K562 (cell line): ENCODE data around the gene SHISA6. TPM values are rescaled to one million over a fixed set of nuclear protein-coding genes. Genes with fewer than 3 reads are reported as not detected.

Source experiments
- ATAC-seq: fragments of 200-7000 bp; cut with Tn5 transposase; 3 replicates; pipeline ENCODE4 v1.9.1; 2020; ENCODE audit warnings: moderate library complexity
- BruUV-seq: library from RNA; stranded (reverse); fragments of 400-500 nt; replicated peaks from 2 replicates; lab custom pipeline; 2021; lab: Mats Ljungman, UMichigan
- CTCF ChIA-PET: fragments of 300-600 bp; formaldehyde crosslinking; extraction: SDS; loops from one replicate; lab custom pipeline; 2021; ENCODE audit warnings: low intra/inter-chr PET ratio; lab: Yijun Ruan, JAX
- POLR2A ChIA-PET: fragments of 300-600, 350-650 bp; sonication (Branson Sonifier 250); formaldehyde crosslinking; extraction: SDS; loops from one replicate; lab custom pipeline; 2021; ENCODE audit warnings: antibody characterized with exemption, inconsistent platforms; lab: Yijun Ruan, JAX
- DNase-seq, 4 experiments: peaks; one replicate each; pipeline versions ENCODE4 v3.0.0 to v3.0.0-alpha.2; 2011 to 2018; ENCODE audit warnings: low spot score in 3 of 4, mixed read lengths in 3 of 4; ENCODE audit errors: extremely low read depth in 1 of 4
- FAIRE-seq: peaks from 2 replicates; lab custom pipeline; 2011; peaks lifted over from hg19 to GRCh38; lab: Jason Lieb, UNC
- H2AFZ ChIP-seq: 2 replicates; pipeline ENCODE4 v1.6.0; 2011; ENCODE audit warnings: low read depth, low read length, control low read depth, inconsistent platforms
- H3K27ac ChIP-seq: fragments of 200-600 bp; 3 replicates; pipeline ENCODE4 v1.8.0; 2011; ENCODE audit warnings: low read depth, mild to moderate bottlenecking, control low read depth, inconsistent platforms, low read length, moderate library complexity, mixed read lengths; ENCODE audit errors: extremely low read depth
- H3K27me3 ChIP-seq, 2 experiments: fragments of 300-600 bp in 1 of 2; 2 replicates in 1 of 2; 3 replicates in 1 of 2; pipeline versions ENCODE4 v1.6.0 to v1.8.0; 2011; ENCODE audit warnings: inconsistent platforms in 2 of 2, low read length in 2 of 2, mild to moderate bottlenecking in 1 of 2, mixed read lengths in 1 of 2, moderate library complexity in 1 of 2; ENCODE audit not compliant: control insufficient read depth in 2 of 2, insufficient read depth in 2 of 2
- H3K36me3 ChIP-seq: fragments of 300-600 bp; 3 replicates; pipeline ENCODE4 v1.8.0; 2011; ENCODE audit warnings: mild to moderate bottlenecking, low read length, inconsistent platforms; ENCODE audit not compliant: control insufficient read depth, insufficient read depth
- H3K4me1 ChIP-seq, 2 experiments: fragments of 200-600 bp in 1 of 2; replicated peaks in 1 of 2; 2 replicates in 1 of 2; 3 replicates in 1 of 2; pipeline versions ENCODE4 v1.5.1 to v1.8.0; 2011; ENCODE audit warnings: inconsistent platforms in 2 of 2, low read length in 2 of 2, mild to moderate bottlenecking in 1 of 2, mixed read lengths in 1 of 2, moderate library complexity in 1 of 2; ENCODE audit not compliant: control insufficient read depth in 2 of 2, insufficient read depth in 2 of 2
- H3K4me2 ChIP-seq: 2 replicates; pipeline ENCODE4 v1.6.1; 2011; ENCODE audit warnings: low read length, control low read depth, inconsistent platforms, mixed read lengths; ENCODE audit not compliant: insufficient read depth
- H3K4me3 ChIP-seq: fragments of 200-600 bp; sonication (generic), shearing (Covaris generic); 2 replicates; pipeline ENCODE4 v1.5.1; 2016; ENCODE audit warnings: control low read depth, inconsistent platforms
- H3K79me2 ChIP-seq: fragments of 200-600 bp; 3 replicates; pipeline ENCODE4 v1.8.0; 2011; ENCODE audit warnings: low read length, inconsistent platforms; ENCODE audit not compliant: control insufficient read depth, insufficient read depth
- H3K9ac ChIP-seq, 2 experiments: 2 replicates each; pipeline versions ENCODE4 v1.6.0 to v1.6.1; 2011; ENCODE audit warnings: low read depth in 2 of 2, low read length in 2 of 2, control low read depth in 1 of 2, inconsistent platforms in 1 of 2, mild to moderate bottlenecking in 1 of 2, mixed read lengths in 1 of 2; ENCODE audit not compliant: insufficient read depth in 1 of 2
- H3K9me1 ChIP-seq: one replicate; pipeline ENCODE4 v1.6.0; 2011; ENCODE audit warnings: inconsistent platforms, mild to moderate bottlenecking, low read length, moderate library complexity; ENCODE audit not compliant: control insufficient read depth, insufficient read depth
- H3K9me3 ChIP-seq: replicated peaks from 2 replicates; pipeline ENCODE4 v1.5.1; 2011; ENCODE audit warnings: low read depth, low read length, inconsistent platforms; ENCODE audit not compliant: control insufficient read depth, insufficient read depth
- H4K20me1 ChIP-seq: replicated peaks from 2 replicates; pipeline ENCODE4 v1.6.1; 2011; ENCODE audit warnings: low read length, inconsistent platforms, mixed read lengths; ENCODE audit not compliant: control insufficient read depth, insufficient read depth
- ATF1 ChIP-seq, 2 experiments: fragments of 450-650 bp in 1 of 2; IDR thresholded peaks; 2 replicates each; pipeline ENCODE4 v1.6.1; 2016; ENCODE audit warnings: missing compliant biosample characterization in 1 of 2, missing genetic modification characterization in 1 of 2
- KDM4B ChIP-seq, 2 experiments: fragments of 450-650 bp in 1 of 2; sonication (generic) in 1 of 2; IDR thresholded peaks; 2 replicates each; pipeline ENCODE4 v1.6.1; 2016 to 2017; ENCODE audit warnings: borderline replicate concordance in 2 of 2, antibody characterized with exemption in 1 of 2, low read depth in 1 of 2, mild to moderate bottlenecking in 1 of 2
- MCM7 ChIP-seq, 2 experiments: fragments of 450-650 bp; IDR thresholded peaks; 2 replicates each; pipeline ENCODE4 v1.6.1; 2016 to 2018
- POU5F1 ChIP-seq: fragments of 150-350 bp; IDR thresholded peaks from 2 replicates; pipeline ENCODE4 v1.6.1; 2014; ENCODE audit warnings: borderline replicate concordance, low read length, low read depth, mild to moderate bottlenecking; ENCODE audit not compliant: partially characterized antibody
- ZC3H11A ChIP-seq: IDR thresholded peaks from 2 replicates; pipeline ENCODE4 v1.6.1; 2012; ENCODE audit warnings: low read depth, low read length, improper control_type of control experiment
- ZNF707 ChIP-seq: fragments of 250-450 bp; sonication (Bioruptor Pico); conservative IDR thresholded peaks from 2 replicates; pipeline ENCODE4 v1.8.0; 2022; ENCODE audit warnings: inconsistent platforms, mild to moderate bottlenecking, moderate library complexity
- WGBS: fragments of 100-300 bp; shearing (Covaris generic); methylation state at CpG from one replicate; pipeline ENCODE4 v1.1.6; 2016; ENCODE audit warnings: low coverage, mixed read lengths; ENCODE audit not compliant: insufficient coverage; ENCODE audit errors: missing lambda C conversion rate; 5-methylcytosine and 5-hydroxymethylcytosine counted together
- in situ Hi-C: fragments of 300-500 bp; cut with MboI; formaldehyde crosslinking; loops from 4 replicates; pipeline ENCODE4 v1.15.0; 2018; ENCODE audit warnings: inconsistent platforms, mixed read lengths
- intact Hi-C: fragments of 100-400 bp; cut with micrococcal nuclease; formaldehyde crosslinking; loops from 2 replicates; pipeline ENCODE4 v1.14.2; 2022
- polyA plus RNA-seq, 8 experiments: library from polyadenylated mRNA; depleted of rRNA in 4 of 8; stranded (reverse) in 5 of 8; unstranded in 3 of 8; fragments of >200 nt; fragmentation: Nextera tagmentation in 2 of 8; fragmentation: Illumina TruSeq in 1 of 8; extraction: Ambion mirVana in 2 of 8; extraction: Trizol in 1 of 8; gene quantifications; 2 replicates each; pipeline versions ENCODE4 v1.2.1 to v1.2.3, GENCODE V29; 2011 to 2014; ENCODE audit warnings: inconsistent platforms in 1 of 8, missing spikeins in 1 of 8
- total RNA-seq, 7 experiments: library from RNA; depleted of rRNA in 6 of 7; stranded (reverse); fragments of >200 nt in 6 of 7; fragmentation: Illumina TruSeq in 2 of 7; extraction: Trizol in 2 of 7; gene quantifications; 2 replicates each; pipeline versions ENCODE4 v1.2.1 to v1.2.3, GENCODE V29; 2011 to 2021; ENCODE audit warnings: low replicate concordance in 1 of 7

SHISA6 gene
- total and polyA plus RNA-seq, 9 of the 15 experiments (the other 6 are each of a cell fraction or from before 2014, with no cell fraction given): not detected

DNA sequence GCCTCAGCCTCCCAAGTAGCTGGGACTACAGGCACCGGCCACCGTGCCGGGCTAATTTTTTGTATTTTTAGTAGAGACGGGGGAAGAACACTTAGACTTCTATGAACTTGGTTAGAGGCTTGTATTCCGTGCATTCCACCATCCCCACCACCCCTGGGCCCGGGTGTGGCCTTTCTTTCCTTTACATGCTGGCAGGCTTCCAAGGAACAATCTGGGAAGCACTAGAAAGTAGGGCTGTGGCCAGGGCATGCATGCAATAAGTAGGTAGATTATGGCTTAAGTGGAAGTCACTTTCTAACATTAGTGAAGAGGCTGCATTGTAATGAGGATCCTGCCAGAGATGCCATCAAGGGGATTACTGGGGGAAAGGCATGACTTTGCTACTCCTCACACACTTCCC lies 171.6 kb downstream of the SHISA6 start (continued):
- TF ChIP-seq ATF1 (CRISPR knock-in tag; IDR thresholded peaks at IDR 0.05): no peak
- no peak for TF ChIP-seq ATF1 (tag; IDR thresholded peaks at IDR 0.05)

DNA sequence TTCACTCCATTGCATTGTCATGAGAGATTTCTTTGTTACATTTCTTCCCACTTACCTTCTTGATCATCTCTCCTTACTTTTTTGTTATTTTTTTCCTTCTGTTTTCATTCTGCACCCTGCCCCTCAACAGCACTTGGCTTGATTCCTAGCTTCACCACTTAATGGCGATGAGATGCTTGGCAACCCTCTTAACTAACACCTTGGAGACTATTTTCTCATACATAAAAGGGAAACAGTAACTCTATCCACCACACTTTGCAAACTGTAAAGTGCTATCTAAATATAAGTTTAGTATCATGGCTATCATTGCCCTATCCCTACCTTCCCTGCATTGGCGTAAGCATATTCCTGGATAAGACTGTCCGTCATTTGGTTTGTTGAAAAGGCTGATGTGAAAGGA lies 177.3 kb downstream of the SHISA6 start:
- CTCF ChIA-PET: no interaction called here
- Histone ChIP-seq H3K36me3 (no peaks in the 10 kb centered on the region), H3K9ac (no peak overlapping the region), H3K79me2 (no peaks in the 10 kb centered on the region), H3K9me1 (no peaks in the 10 kb centered on the region), H2AFZ (no peak overlapping the region), H3K4me3 (no peak overlapping the region), H3K9me3 (no peaks in the 10 kb centered on the region), H4K20me1 (no peaks in the 10 kb centered on the region), H3K27me3 (no peaks in the 10 kb centered on the region), H3K4me2 (no peak overlapping the region), H3K27ac (no peak overlapping the region), H3K4me1 (no peaks in the 10 kb centered on the region)
- intact Hi-C loops (no loop called here), in situ Hi-C loops (no loop called here)
- no peak for DNase-seq
- TF ChIP-seq ZC3H11A: no peak
- TF ChIP-seq ZNF707 (CRISPR knock-in tag): no peak
- TF ChIP-seq MCM7 (IDR thresholded peaks at IDR 0.05): no peak
- no peak for TF ChIP-seq POU5F1
- TF ChIP-seq KDM4B (IDR thresholded peaks at IDR 0.05; ENCODE audit: borderline replicate concordance in 2 of 2, low read depth in 1 of 2): no peak
- no TSS peak for BruUV-seq
- POLR2A ChIA-PET: no interaction called here
- FAIRE-seq: no peak
- ATAC-seq: no peak
- WGBS: 3% methylated on average over 3 of the region's 3 CpGs
